Measurements from ENCODE around the gene ZNF296.

DNA sequence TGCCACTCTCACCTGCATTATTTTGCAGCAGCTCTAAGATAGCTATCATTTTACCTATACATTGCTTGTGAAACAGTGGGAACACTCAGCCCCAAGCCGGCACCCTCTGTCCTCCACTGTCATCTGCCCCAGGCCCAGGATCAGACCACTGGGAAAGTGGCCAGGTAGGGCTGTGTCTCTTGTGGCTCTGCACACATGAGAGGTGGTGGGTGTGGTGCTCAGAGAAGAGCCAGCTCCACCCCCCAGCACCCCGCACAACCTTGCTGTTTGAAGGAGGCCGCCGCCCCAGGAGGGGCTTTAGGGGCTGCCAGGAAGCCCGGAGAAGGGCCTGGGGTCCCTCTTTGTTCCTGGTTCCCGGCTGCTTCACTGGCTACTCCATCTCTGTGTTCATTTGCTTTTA lies 43.3 kb upstream of the ZNF296 start:
- TF ChIP-seq EP300 (IDR thresholded peaks at IDR 0.05) = no peak
- TF ChIP-seq, protein P1, sequence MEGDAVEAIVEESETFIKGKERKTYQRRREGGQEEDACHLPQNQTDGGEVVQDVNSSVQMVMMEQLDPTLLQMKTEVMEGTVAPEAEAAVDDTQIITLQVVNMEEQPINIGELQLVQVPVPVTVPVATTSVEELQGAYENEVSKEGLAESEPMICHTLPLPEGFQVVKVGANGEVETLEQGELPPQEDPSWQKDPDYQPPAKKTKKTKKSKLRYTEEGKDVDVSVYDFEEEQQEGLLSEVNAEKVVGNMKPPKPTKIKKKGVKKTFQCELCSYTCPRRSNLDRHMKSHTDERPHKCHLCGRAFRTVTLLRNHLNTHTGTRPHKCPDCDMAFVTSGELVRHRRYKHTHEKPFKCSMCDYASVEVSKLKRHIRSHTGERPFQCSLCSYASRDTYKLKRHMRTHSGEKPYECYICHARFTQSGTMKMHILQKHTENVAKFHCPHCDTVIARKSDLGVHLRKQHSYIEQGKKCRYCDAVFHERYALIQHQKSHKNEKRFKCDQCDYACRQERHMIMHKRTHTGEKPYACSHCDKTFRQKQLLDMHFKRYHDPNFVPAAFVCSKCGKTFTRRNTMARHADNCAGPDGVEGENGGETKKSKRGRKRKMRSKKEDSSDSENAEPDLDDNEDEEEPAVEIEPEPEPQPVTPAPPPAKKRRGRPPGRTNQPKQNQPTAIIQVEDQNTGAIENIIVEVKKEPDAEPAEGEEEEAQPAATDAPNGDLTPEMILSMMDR (IDR thresholded peaks at IDR 0.05) = no peak
- TF ChIP-seq POLR2A (IDR thresholded peaks at IDR 0.05) = no peak
